A673 (cell line): Measurements from ENCODE around the gene C3orf18.

Experiments used
- CTCF ChIP-seq: fragments of 300-800, 200-600 bp; sonication (generic); conservative IDR thresholded peaks from 2 replicates; pipeline ENCODE4 v1.5.1; 2017; ENCODE audit warnings: low read depth, mild to moderate bottlenecking, antibody characterized with exemption, low read length, moderate library complexity, mixed read lengths
- EZH2 ChIP-seq: fragments of 200-600 bp; sonication (generic); IDR thresholded peaks from 2 replicates; pipeline ENCODE4 v1.6.1; 2017; ENCODE audit warnings: borderline replicate concordance, low read depth, mild to moderate bottlenecking, mixed read lengths, antibody characterized with exemption, low read length; ENCODE audit not compliant: poor library complexity, severe bottlenecking

- TF ChIP-seq CTCF (no peak), EZH2 (no peak)
These were observed 44.2 kb downstream of the C3orf18 start for GRCh38 chr3:50523279-50523811.
